Muscle of leg (tissue), 11 donors: ENCODE measurements around the gene HRH3. TPM values are rescaled to one million over a fixed set of nuclear protein-coding genes. Genes with fewer than 3 reads are reported as not detected.

Experiments
- DNase-seq: peaks from one replicate; pipeline ENCODE4 v3.0.0; 2013
- H3K27ac ChIP-seq: one replicate; pipeline ENCODE4 v1.5.1; 2013; ENCODE audit warnings: mild to moderate bottlenecking, low read length, control low read depth
- H3K27me3 ChIP-seq: one replicate; pipeline ENCODE4 v1.6.1; 2013; ENCODE audit warnings: low read length; ENCODE audit not compliant: control insufficient read depth, insufficient read depth
- H3K36me3 ChIP-seq: one replicate; pipeline ENCODE4 v1.6.1; 2013; ENCODE audit warnings: low read length; ENCODE audit not compliant: control insufficient read depth, insufficient read depth
- H3K4me1 ChIP-seq: one replicate; pipeline ENCODE4 v1.6.1; 2013; ENCODE audit warnings: low read length; ENCODE audit not compliant: control insufficient read depth, insufficient read depth
- H3K4me3 ChIP-seq: one replicate; pipeline ENCODE4 v1.5.1; 2013; ENCODE audit warnings: low read length, control low read depth
- H3K9me3 ChIP-seq: replicated peaks from 2 replicates; pipeline ENCODE4 v1.6.1; 2013; ENCODE audit warnings: low read depth, low read length; ENCODE audit not compliant: control insufficient read depth
- WGBS: methylation state at CpG from one replicate; pipeline ENCODE4 v1.1.5; 2013; ENCODE audit warnings: missing lambda C conversion rate; ENCODE audit not compliant: insufficient coverage; 5-methylcytosine and 5-hydroxymethylcytosine counted together
- polyA plus RNA-seq, 8 donors: library from polyadenylated mRNA; unstranded; fragments of 120-200 nt; gene quantifications; one replicate each; pipeline versions ENCODE4 v1.2.1 to v1.2.3, GENCODE V29; 2013; ENCODE audit warnings: inconsistent platforms in 1 of 8, low replicate concordance in 1 of 8; ENCODE audit not compliant: insufficient read length in 8 of 8, insufficient read depth in 1 of 8
- total RNA-seq: library from RNA; stranded (reverse); fragments of 120-200 nt; gene quantifications from one replicate; pipeline ENCODE4 v1.2.4, GENCODE V29; 2013

Gene HRH3
- total and polyA plus RNA-seq, 9 donors: 0.09 to 1.3 (median 0.49) TPM

- H3K27me3 ChIP-seq: peaks cover 48% of the 10 kb centered on the region
- no peaks in the 10 kb centered on the region for H3K9me3 ChIP-seq
- H3K27ac ChIP-seq: no peak overlapping the region
- H3K36me3 ChIP-seq: peaks cover 2% of the 10 kb centered on the region
- DNase-seq: no peak
- WGBS: 64% methylated on average over 10 of the region's 17 CpGs
- peaks cover 3% of the 10 kb centered on the region for H3K4me1 ChIP-seq
- H3K4me3 ChIP-seq: no peak overlapping the region
These were observed 10.1 kb downstream of the HRH3 start for GRCh38 chr20:62209850-62210495.

DNA sequence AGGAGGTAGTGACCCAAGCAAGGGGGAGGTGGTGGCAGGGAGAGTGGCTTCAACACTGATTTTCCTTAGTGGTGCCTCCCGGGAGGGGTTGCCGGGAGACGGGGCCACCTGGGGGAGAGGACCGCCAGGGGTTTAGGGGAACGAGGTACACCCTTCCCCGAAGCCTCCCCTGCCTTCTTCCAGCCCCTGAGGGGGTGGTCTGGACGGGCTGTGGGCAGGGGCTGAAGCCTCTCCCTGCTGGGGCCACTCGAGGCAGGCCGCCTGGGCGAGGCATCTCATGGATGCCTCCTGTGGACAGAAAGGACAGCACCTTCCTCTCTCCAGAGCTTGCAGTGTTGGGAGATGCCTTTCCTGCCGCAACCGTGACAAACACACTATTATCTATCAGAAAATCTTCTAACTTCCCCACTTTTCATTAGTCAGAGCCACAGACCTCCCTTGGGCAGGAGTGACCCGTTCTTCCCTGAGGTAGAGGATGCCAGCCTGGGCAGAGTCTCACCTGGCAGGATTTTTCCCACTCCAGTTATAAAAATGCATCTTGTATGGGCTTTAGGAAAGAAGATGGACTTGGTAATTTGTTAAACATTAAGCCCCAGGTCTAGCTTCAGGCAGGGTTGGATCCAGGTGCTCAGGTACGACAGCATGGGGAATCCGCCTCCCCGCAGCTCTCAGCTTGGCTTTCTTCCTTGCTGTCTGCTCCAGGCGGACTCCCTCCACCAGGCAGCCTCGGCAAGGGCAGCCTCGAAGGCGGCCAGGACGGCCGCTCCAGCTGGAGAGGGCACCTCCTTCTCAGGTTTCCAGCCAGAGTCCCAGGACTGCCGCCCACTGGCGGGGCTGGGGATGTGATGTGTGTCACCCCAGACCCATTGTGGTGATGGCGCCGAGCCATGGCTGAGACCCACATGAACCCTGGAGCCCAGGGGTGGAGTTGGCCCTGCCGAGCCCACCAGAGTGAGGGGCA, 11.0 kb downstream of the HRH3 start:
- Histone ChIP-seq H3K9me3 (no peaks in the 10 kb centered on the region), H3K4me1 (peaks cover 3% of the 10 kb centered on the region), H3K27ac (no peak overlapping the region), H3K36me3 (peaks cover 3% of the 10 kb centered on the region), H3K4me3 (no peak overlapping the region), H3K27me3 (peaks cover 39% of the 10 kb centered on the region)
- no peak for DNase-seq
- WGBS: 33% methylated on average over 10 of the region's 27 CpGs

- WGBS: 87% methylated on average over 6 of the region's 19 CpGs
These were observed 11.8 kb downstream of the HRH3 start for GRCh38 chr20:62208061-62208794.

GRCh38 chr20:62206388-62206775, 13.7 kb downstream of the HRH3 start:
- H3K27me3 ChIP-seq: peaks cover 25% of the 10 kb centered on the region
- 89% methylated on average over 16 of the region's 17 CpGs for WGBS
- no peak overlapping the region for H3K4me3 ChIP-seq
- H3K36me3 ChIP-seq: peaks cover 21% of the 10 kb centered on the region
- no peak for DNase-seq
- no peaks in the 10 kb centered on the region for H3K9me3 ChIP-seq
- H3K27ac ChIP-seq: no peak overlapping the region
- peaks cover 3% of the 10 kb centered on the region for H3K4me1 ChIP-seq

More at GRCh38 chr20:62208061-62208794, 11.8 kb downstream of the HRH3 start:
- Histone ChIP-seq H3K4me3 (no peak overlapping the region), H3K4me1 (peaks cover 3% of the 10 kb centered on the region), H3K27me3 (peaks cover 35% of the 10 kb centered on the region), H3K27ac (no peak overlapping the region), H3K9me3 (no peaks in the 10 kb centered on the region), H3K36me3 (peaks cover 7% of the 10 kb centered on the region)
- DNase-seq: no peak

GRCh38 chr20:62205618-62206387, 14.3 kb downstream of the HRH3 start:
- no peak for DNase-seq
- WGBS: 87% methylated on average over 38 of the region's 38 CpGs

GRCh38 chr20:62203378-62204030, 16.6 kb downstream of the HRH3 start:
- Histone ChIP-seq H3K27me3 (no peaks in the 10 kb centered on the region), H3K4me3 (no peak overlapping the region), H3K36me3 (peaks cover 43% of the 10 kb centered on the region), H3K9me3 (no peaks in the 10 kb centered on the region), H3K27ac (no peak overlapping the region), H3K4me1 (peaks cover 4% of the 10 kb centered on the region)
- no peak for DNase-seq
- WGBS: 62% methylated on average over 8 of the region's 22 CpGs

More at GRCh38 chr20:62205618-62206387, 14.3 kb downstream of the HRH3 start:
- H3K27me3 ChIP-seq: peaks cover 21% of the 10 kb centered on the region
- peaks cover 6% of the 10 kb centered on the region for H3K4me1 ChIP-seq
- no peak overlapping the region for H3K27ac ChIP-seq
- H3K36me3 ChIP-seq: peaks cover 27% of the 10 kb centered on the region
- no peaks in the 10 kb centered on the region for H3K9me3 ChIP-seq
- H3K4me3 ChIP-seq: no peak overlapping the region

- no peak for DNase-seq
- no peak overlapping the region for H3K4me3 ChIP-seq
- no peaks in the 10 kb centered on the region for H3K9me3 ChIP-seq
- H3K4me1 ChIP-seq: peaks cover 4% of the 10 kb centered on the region
- no peaks in the 10 kb centered on the region for H3K27me3 ChIP-seq
- 65% methylated on average over 17 of the region's 23 CpGs for WGBS
- peaks cover 50% of the 10 kb centered on the region for H3K36me3 ChIP-seq
- no peak overlapping the region for H3K27ac ChIP-seq
These were observed 17.3 kb downstream of the HRH3 start for GRCh38 chr20:62202676-62203377.

DNA sequence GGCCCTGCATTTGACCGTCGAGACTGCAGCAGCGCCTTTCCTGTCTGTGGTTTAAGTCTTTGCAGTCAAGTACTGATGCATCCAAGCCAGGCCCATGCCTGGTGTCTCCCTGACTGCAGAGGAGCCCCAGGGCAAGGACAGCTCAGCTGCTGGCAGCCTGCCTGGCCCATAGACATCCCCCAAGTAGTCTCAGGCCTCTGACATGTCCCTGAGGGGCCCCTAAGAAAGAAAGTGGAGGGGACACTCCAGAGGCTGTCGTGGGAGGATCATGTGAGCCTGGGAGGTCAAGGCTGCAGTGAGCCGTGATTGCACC, 18.0 kb downstream of the HRH3 start:
- H3K36me3 ChIP-seq: peaks cover 52% of the 10 kb centered on the region
- H3K9me3 ChIP-seq: no peaks in the 10 kb centered on the region
- DNase-seq: no peak
- H3K27ac ChIP-seq: no peak overlapping the region
- peaks cover 4% of the 10 kb centered on the region for H3K4me1 ChIP-seq
- H3K4me3 ChIP-seq: no peak overlapping the region
- 83% methylated on average over 3 of the region's 5 CpGs for WGBS
- H3K27me3 ChIP-seq: no peaks in the 10 kb centered on the region
